CD4-positive, alpha-beta T cell treated with Interferon gamma for 1 hour (primary cell): ENCODE results near the gene THUMPD3.
A peak's percentile ranks its signal among the peaks of the same experiment; 100 is the strongest.

ENCODE experiments used
- DNase-seq: peaks from one replicate; pipeline ENCODE4 v3.0.0-alpha.2; 2020

Gene THUMPD3

GRCh38 chr3:9361691-9362388, 1.0 kb upstream of the THUMPD3 start:
- DNase-seq = no peak

DNA sequence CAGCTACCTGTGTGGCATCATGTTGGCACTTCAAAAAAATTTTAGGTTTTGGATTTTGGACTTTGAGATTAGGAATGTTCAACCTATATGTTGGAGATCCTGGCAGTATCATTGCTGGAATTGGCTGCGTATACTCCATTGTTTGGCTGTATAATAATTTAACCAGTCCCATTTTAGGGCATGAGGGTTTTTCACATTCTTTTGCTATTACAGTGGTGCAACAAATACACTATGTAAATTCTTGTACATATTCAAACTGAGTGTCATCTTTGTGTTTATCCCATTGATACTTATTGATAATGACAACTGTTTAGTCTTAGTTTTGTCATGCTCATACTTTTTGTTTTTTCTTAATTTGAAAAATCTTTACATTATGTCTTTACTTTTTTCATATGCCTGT, 6.7 kb downstream of the THUMPD3 start:
- no peak for DNase-seq

- DNase-seq = no peak
These were observed 10.6 kb downstream of the THUMPD3 start for GRCh38 chr3:9373465-9373864.

DNA sequence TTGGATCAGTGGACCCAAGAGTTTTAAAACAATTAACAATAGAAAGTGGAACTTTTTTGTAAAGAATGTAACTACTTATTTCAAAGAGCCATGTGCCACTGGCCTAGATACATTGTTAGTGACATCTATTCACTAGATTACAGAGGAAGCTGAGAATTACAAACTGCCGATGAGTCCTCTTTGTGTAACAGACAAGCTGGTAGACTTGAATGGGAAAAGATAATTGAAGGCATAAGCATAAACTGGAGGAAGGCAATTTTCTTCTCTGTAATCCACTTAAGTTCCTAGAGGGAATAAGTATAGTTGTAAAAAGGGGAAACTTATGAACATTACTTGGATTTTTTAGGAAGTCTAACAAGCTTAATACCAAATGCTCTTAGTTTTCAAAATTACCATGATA, 15.1 kb downstream of the THUMPD3 start:
- DNase-seq = no peak

DNA sequence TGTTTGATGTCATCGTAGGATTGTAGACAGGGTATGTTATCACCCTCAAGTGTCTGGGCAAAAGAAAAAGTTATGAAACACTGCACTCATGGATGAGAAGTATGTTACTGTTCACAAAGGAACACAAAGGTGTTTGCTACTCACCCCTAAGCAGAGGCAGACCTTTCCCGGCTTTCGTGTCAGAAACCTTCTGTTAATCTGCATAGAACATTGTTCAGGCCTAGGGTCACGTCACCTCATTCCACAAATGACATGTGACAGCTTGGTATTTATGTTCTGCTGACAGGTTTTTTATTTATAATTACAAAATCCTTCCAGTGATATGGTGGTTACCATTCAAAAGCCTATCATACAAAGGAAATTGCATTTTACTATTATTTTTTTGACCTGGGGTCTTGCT, 16.5 kb downstream of the THUMPD3 start:
- DNase-seq = no peak

DNA sequence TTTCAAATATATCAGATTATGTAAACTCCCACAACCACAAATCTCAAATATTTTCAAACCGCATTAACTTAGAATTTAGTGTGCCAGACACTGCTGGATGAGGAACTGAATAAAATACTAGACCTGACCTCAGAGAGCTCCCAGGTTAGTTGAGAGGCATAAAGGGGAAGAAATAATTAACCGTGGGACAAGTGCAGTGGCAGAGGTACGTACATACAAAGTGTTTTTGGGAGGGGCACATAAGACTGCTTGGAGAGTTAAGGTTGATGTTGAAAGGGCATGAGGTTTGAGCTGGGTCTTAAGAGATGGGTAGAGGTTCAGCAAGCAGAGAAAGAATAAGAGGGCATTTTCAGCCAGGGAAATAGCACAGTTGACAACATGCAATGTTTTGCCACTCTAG, 17.2 kb downstream of the THUMPD3 start:
- DNase-seq = no peak

GRCh38 chr3:9384141-9384828, 21.4 kb downstream of the THUMPD3 start:
- no peak for DNase-seq

- no peak for DNase-seq
These were observed 22.6 kb downstream of the THUMPD3 start for GRCh38 chr3:9385187-9386077.

GRCh38 chr3:9386078-9386459, 23.2 kb downstream of the THUMPD3 start:
- no peak for DNase-seq

DNA sequence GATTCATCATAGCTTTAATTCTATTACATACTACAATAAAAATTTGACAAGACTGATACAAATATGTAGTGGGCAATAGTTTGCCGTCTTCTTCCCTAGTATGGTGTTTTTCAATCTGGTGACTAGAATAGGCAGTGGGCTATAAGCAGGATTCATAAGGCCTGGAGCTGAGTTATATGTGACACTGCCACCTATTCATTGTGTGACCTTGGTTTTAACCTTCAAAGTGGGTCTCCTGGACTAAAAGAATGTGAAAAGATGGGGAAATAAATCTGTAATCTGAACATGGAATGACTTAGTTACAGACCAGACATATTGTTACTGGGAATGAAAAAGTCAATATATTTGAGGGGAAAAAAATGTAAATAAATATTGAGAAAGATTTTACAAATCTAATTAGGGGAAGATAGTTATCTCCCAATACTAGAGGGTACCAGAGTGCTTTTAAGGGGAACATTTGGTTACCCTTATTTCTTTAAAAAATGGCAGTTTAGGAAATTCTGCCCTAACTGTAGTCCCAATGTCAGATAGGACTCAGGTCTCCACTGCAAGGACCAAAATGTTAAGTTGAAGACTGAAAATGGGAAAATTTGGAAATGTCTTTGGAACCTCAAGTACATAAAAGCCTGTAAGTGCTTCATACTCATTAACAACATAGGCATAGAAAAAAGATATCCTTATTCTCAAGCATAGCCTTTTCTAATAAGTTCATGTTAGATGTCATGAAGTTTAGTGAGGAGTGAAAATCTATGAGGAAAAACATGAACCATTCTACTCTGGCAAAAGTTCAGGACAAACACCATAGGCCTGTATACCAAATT, 23.9 kb downstream of the THUMPD3 start:
- DNase-seq = no peak

GRCh38 chr3:9387322-9387655, 24.4 kb downstream of the THUMPD3 start:
- no peak for DNase-seq

- DNase-seq = no peak
These were observed 25.3 kb downstream of the THUMPD3 start for GRCh38 chr3:9388142-9388541.

GRCh38 chr3:9388562-9389272, 25.9 kb downstream of the THUMPD3 start:
- no peak for DNase-seq

GRCh38 chr3:9390265-9390888, 27.5 kb downstream of the THUMPD3 start:
- DNase-seq = no peak

GRCh38 chr3:9392041-9392440, 29.2 kb downstream of the THUMPD3 start:
- DNase-seq = no peak

- DNase-seq = no peak
These were observed 32.9 kb downstream of the THUMPD3 start for GRCh38 chr3:9395570-9396300.

DNA sequence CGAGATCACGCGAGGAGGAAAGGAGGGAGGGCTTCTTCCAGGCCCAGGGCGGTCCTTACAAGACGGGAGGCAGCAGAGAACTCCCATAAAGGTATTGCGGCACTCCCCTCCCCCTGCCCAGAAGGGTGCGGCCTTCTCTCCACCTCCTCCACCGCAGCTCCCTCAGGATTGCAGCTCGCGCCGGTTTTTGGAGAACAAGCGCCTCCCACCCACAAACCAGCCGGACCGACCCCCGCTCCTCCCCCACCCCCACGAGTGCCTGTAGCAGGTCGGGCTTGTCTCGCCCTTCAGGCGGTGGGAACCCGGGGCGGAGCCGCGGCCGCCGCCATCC, 33.4 kb downstream of the THUMPD3 start:
- peak; percentile 84 for DNase-seq

DNA sequence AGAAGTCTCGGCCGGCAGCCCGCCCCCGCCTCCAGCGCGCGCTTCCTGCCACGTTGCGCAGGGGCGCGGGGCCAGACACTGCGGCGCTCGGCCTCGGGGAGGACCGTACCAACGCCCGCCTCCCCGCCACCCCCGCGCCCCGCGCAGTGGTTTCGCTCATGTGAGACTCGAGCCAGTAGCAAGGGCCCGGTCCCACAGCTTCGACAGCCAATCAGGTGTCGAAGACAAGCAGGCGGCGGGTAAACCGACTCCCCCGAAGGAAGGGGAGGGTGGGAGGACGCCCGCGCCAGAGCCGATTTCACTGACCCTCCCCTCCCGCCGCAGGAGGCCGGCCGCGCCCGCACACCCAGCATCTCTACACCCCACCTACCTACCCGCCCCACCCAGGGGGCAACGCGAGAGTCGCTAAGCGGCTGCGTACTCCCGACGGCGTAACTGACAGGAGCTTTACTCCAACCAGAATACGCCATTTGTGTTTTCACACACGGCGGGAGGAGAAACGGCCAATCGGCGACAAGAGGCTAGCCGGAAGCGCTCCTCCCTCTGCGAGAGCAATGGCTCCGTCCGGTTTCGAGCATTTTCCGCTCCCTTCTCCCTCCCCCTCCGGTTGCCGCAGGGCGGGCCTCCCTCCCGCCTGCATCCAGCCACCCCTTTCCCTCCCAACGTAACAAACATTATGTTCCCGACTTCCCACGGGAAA, 33.9 kb downstream of the THUMPD3 start:
- DNase-seq = peak; percentile 98

DNA sequence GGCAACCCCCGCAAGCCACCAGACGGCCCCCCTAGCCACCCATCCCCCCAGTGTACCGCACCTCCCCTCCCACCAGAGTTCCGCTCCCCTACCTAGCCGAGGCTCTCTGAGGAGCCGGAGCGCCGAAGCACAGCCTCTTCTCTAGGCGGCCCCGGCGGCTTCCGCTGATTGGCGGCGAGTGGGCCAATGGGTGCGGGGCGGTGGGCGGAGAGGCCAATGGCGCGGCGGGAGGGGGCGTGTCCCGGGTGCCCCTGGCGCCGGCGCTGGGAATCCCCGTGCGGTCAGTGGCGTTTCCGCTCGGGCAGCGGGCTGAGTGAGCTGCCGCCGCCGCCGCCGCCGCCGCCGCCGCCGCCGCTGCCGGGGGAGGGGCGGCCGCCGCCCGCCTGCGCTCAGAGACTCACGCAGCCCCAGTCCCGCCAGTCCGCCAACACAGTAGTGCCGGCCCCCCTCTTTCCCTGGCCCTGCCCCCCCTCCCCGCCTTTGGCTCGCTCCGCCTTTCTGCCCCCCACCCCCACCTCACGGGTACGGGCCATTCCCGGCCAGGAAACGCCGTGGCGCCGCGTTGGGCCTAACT, 34.6 kb downstream of the THUMPD3 start, which contains the start of gene SETD5:
Gene SETD5 (plus strand): TSS at position 284 of the 574 bp plus-strand sequence. CDS start 31,324 bp downstream, outside the sequence.
- DNase-seq = peak; percentile 98
